ENCODE results near the gene CDK16. TPM values are rescaled to one million over a fixed set of nuclear protein-coding genes. Genes with fewer than 3 reads are reported as not detected.

Gene CDK16
- total RNA-seq, 4 donors from 2014 or later: 70.5 to 90.1 (median 88.0) TPM

DNA sequence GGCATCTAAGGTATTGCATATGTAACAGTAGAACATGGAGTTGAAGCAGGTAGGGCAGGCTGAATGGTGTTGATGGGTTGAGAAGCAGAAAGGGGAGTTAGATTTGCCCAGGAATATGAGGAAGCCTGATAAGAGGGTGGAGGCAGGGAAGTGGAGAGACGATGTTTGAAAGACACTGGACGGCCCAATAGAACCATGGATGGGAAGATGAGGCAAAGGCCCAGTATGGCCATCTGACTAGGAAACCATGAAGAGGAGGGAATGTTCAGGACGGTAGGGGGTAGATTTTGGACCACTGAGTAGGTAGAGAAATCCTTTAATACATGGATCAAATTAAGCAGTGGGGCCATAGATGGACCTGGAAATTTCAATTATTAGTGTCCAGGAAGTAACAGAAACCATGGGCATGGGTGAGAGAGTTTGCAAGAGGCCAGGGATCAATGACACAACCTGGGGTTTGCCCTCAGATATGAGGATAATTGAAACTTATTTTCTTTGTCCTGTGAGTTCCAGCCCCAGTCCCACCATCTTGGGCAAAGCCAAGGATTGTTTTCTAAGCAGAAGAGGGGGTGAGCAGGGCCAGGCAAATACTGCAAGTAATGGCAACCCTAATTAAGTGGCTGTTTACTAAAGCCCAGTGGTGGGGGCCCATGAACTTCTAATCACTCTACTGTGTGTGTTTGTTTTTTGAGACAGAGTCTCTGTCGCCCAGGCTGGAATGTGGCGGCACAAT lies 11.8 kb downstream of the CDK16 start:
- no peaks in the 10 kb centered on the region for H3K9me3 ChIP-seq
- H3K4me3 ChIP-seq: no peak overlapping the region
- DNase-seq (ENCODE audit: low spot score in 2 of 2): peak in 1 of 2 donors; percentile 21
- no peaks in the 10 kb centered on the region for H3K27me3 ChIP-seq
- TF ChIP-seq POLR2AphosphoS5 (IDR thresholded peaks at IDR 0.05): no peak
- no peak for TF ChIP-seq POLR2A (IDR thresholded peaks at IDR 0.05)
- no peak for TF ChIP-seq CTCF (IDR thresholded peaks at IDR 0.05)
- TF ChIP-seq EP300 (IDR thresholded peaks at IDR 0.05): no peak
- peaks cover 39% of the 10 kb centered on the region for H3K36me3 ChIP-seq
- WGBS: 87% methylated on average over 5 of the region's 5 CpGs
- H3K27ac ChIP-seq: no peak overlapping the region
- peaks cover 14% of the 10 kb centered on the region for H3K4me1 ChIP-seq

GRCh38 chrX:47231167-47231566 lies 12.7 kb downstream of the CDK16 start:
- DNase-seq (ENCODE audit: low spot score in 2 of 2): no peak
- Histone ChIP-seq H3K27ac (no peak overlapping the region), H3K27me3 (no peaks in the 10 kb centered on the region), H3K4me1 (peaks cover 14% of the 10 kb centered on the region), H3K36me3 (peaks cover 31% of the 10 kb centered on the region), H3K9me3 (no peaks in the 10 kb centered on the region), H3K4me3 (no peak overlapping the region)
- 71% methylated on average over 2 of the region's 2 CpGs for WGBS
- TF ChIP-seq CTCF (IDR thresholded peaks at IDR 0.05): no peak
- no peak for TF ChIP-seq POLR2A (IDR thresholded peaks at IDR 0.05)
- no peak for TF ChIP-seq POLR2AphosphoS5 (IDR thresholded peaks at IDR 0.05)
- no peak for TF ChIP-seq EP300 (IDR thresholded peaks at IDR 0.05)

DNA sequence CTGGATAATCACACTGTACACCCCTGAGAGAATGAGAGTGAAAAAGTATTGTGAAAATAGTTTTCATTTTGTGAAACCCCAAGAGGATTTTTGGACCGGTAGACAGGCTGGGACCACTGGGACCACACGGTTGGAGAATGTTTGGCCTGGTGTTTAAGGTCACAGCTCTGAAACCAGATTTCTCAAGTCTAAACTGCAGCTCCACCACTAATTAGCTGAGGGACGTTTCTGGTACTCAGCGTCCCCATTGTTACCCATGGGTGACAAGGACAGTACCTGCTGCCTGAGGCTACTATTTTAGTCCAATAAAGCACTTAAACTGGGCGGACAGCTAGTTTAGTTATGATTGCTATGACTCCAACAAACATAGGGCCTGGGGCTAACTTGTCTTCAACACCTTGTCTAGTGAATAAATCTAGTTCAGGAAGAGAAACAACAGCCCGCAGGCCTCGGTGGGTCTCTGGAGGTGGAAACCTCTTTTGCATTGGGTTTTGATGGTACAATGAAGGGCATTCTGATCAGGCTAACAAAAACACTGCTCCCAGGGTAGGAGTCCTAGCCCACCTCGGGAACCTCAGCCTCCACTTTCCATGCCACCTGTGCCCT lies 13.8 kb downstream of the CDK16 start:
- peak in 1 of 2 donors; percentile 36 for DNase-seq (ENCODE audit: low spot score in 2 of 2)

GRCh38 chrX:47232803-47233332 lies 14.4 kb downstream of the CDK16 start, which contains the start of gene USP11:
Gene USP11, plus strand, starts transcription at chrX:47233009. Its CDS starts 35 bp downstream, at chrX:47233044.
- H3K27me3 ChIP-seq: no peaks in the 10 kb centered on the region
- WGBS: 35% methylated on average over 46 of the region's 46 CpGs
- H3K4me3 ChIP-seq: peak within 1 kb of the TSS; percentile 58
- no peaks in the 10 kb centered on the region for H3K9me3 ChIP-seq
- H3K36me3 ChIP-seq: peaks cover 14% of the 10 kb centered on the region
- H3K27ac ChIP-seq: peak within 1 kb of the TSS; percentile 94
- H3K4me1 ChIP-seq: peaks cover 14% of the 10 kb centered on the region
- TF ChIP-seq CTCF (IDR thresholded peaks at IDR 0.05) (no peak), EP300 (IDR thresholded peaks at IDR 0.05) (no peak), POLR2AphosphoS5 (IDR thresholded peaks at IDR 0.05) (peak in 1 of 3 donors; percentile 36), POLR2A (IDR thresholded peaks at IDR 0.05) (peak in 1 of 2 donors; percentile 81)
- DNase-seq (ENCODE audit: low spot score in 2 of 2): peak in 1 of 2 donors; percentile 75

More for the DNA sequence above, 13.8 kb downstream of the CDK16 start:
- peaks cover 14% of the 10 kb centered on the region for H3K4me1 ChIP-seq
- H3K27me3 ChIP-seq: no peaks in the 10 kb centered on the region
- H3K4me3 ChIP-seq: peak overlapping the region; percentile 58
- peaks cover 19% of the 10 kb centered on the region for H3K36me3 ChIP-seq
- TF ChIP-seq POLR2AphosphoS5 (IDR thresholded peaks at IDR 0.05): no peak
- no peak for TF ChIP-seq CTCF (IDR thresholded peaks at IDR 0.05)
- TF ChIP-seq POLR2A (IDR thresholded peaks at IDR 0.05): no peak
- no peak for TF ChIP-seq EP300 (IDR thresholded peaks at IDR 0.05)
- H3K9me3 ChIP-seq: no peaks in the 10 kb centered on the region
- peak overlapping the region; percentile 94 for H3K27ac ChIP-seq
- WGBS: 74% methylated on average over 8 of the region's 8 CpGs

All from suprapubic skin (tissue), 4 donors.